Kidney (tissue), 22 donors: ENCODE results near the gene TMEM53. TPM values are rescaled to one million over a fixed set of nuclear protein-coding genes. Genes with fewer than 3 reads are reported as not detected.

ENCODE experiments used
- DNase-seq, 5 donors: peaks; one replicate each; pipeline ENCODE4 v3.0.0-alpha.2; 2013 to 2020
- FAIRE-seq: peaks from 2 replicates; lab custom pipeline; 2012; peaks lifted over from hg19 to GRCh38; lab: Jason Lieb, UNC
- H3K27ac ChIP-seq, 2 donors: one replicate each; pipeline ENCODE4 v1.7.0; 2013; ENCODE audit warnings: low read depth in 2 of 2, low read length in 2 of 2, inconsistent platforms in 1 of 2
- H3K27me3 ChIP-seq: one replicate; pipeline ENCODE4 v1.7.1; 2013; ENCODE audit warnings: low read length, inconsistent platforms; ENCODE audit not compliant: control insufficient read depth, insufficient read depth
- H3K36me3 ChIP-seq, 3 donors: one replicate each; pipeline versions ENCODE4 v1.7.0 to v1.7.1; 2013; ENCODE audit warnings: low read length in 3 of 3, control low read depth in 1 of 3, inconsistent platforms in 1 of 3; ENCODE audit not compliant: insufficient read depth in 3 of 3, control insufficient read depth in 2 of 3
- H3K4me1 ChIP-seq, 3 donors: one replicate each; pipeline versions ENCODE4 v1.7.0 to v1.7.1; 2013; ENCODE audit warnings: low read length in 3 of 3, inconsistent platforms in 1 of 3, low read depth in 1 of 3; ENCODE audit not compliant: control insufficient read depth in 2 of 3, insufficient read depth in 2 of 3
- H3K4me3 ChIP-seq, 3 donors: one replicate each; pipeline versions ENCODE4 v1.7.0 to v1.8.1; 2013; ENCODE audit warnings: low read length in 3 of 3, control low read depth in 1 of 3, inconsistent platforms in 1 of 3
- H3K9ac ChIP-seq, 3 donors: one replicate each; pipeline versions ENCODE4 v1.7.0 to v1.7.1; 2013; ENCODE audit warnings: low read length in 3 of 3, control low read depth in 1 of 3, inconsistent platforms in 1 of 3
- H3K9me3 ChIP-seq, 3 donors: one replicate each; pipeline versions ENCODE4 v1.7.0 to v1.7.1; 2013; ENCODE audit warnings: low read length in 3 of 3, control low read depth in 1 of 3, inconsistent platforms in 1 of 3; ENCODE audit not compliant: control insufficient read depth in 2 of 3, insufficient read depth in 1 of 3
- CTCF ChIP-seq: IDR thresholded peaks from 3 replicates; pipeline ENCODE4 v1.5.1; 2012; ENCODE audit warnings: mild to moderate bottlenecking, moderate library complexity, borderline replicate concordance; ENCODE audit not compliant: insufficient read depth; ENCODE audit errors: extremely low read depth
- intact Hi-C: fragments of 100-400 bp; cut with DNase I; formaldehyde crosslinking; loops from one replicate; pipeline ENCODE4 v1.11.1; 2022
- long read RNA-seq, 10 donors: library from polyadenylated mRNA in 1 of 10; unstranded in 1 of 10; transcript quantifications; one replicate each; pipeline ENCODE4 v2.0.0 and lab custom pipeline, GENCODE V29; 2021 to 2026
- polyA plus RNA-seq: library from polyadenylated mRNA; stranded (reverse); fragments of 350-450 nt; fragmentation: Illumina TruSeq; extraction: RNeasy Lipid Tissue Mini Kit (QIAGEN cat#74804); gene quantifications from one replicate; pipeline ENCODE4 v1.2.3, GENCODE V29; 2014; ENCODE audit warnings: low read depth, low replicate concordance; ENCODE audit not compliant: insufficient read depth
- total RNA-seq: library from RNA; stranded (reverse); fragmentation: NEBNext Ultra II Directional; extraction: Animal tissue kit (Norgen Biotek cat#: 25700); gene quantifications from one replicate; pipeline ENCODE4 v1.2.1, GENCODE V29; 2021
- donor health status: control.
- donor health status: control.
- donor health status: control.
- donor health status: control.
- donor health status: control.
- donor health status: DM: yes; HTN: yes; CAD: no.
- donor health status: Normal renal cell carcinoma (clear cell type).

TMEM53 gene
- total RNA-seq, result 16.4 TPM
- polyA plus RNA-seq, result 45.0 TPM
- long read RNA-seq, donor 1, partial matches to known transcripts, result 0 of 4 reads
- long read RNA-seq, donor 1, other reads (novel, unspliced or antisense), result 0 of 4 reads
- long read RNA-seq, donor 2, transcript TMEM53-202 (3 exons, 2,310 nt), result major isoform, 5 of 8 reads
- long read RNA-seq, donor 2, partial matches to known transcripts, result 0 of 8 reads
- long read RNA-seq, donor 2, other reads (novel, unspliced or antisense), result 0 of 8 reads
- long read RNA-seq, donor 3, transcript TMEM53-202 (3 exons, 2,310 nt), result major isoform, 8 of 134 reads
- long read RNA-seq, donor 3, partial matches to known transcripts, result 112 of 134 reads
- long read RNA-seq, donor 3, other reads (novel, unspliced or antisense), result 7 of 134 reads
- long read RNA-seq, donor 4, transcript TMEM53-202 (3 exons, 2,310 nt), result major isoform, 6 of 93 reads
- long read RNA-seq, donor 4, partial matches to known transcripts, result 64 of 93 reads
- long read RNA-seq, donor 4, other reads (novel, unspliced or antisense), result 18 of 93 reads
- long read RNA-seq, donor 5, result 0 reads
- long read RNA-seq, donor 6, transcript TMEM53-202 (3 exons, 2,310 nt), result major isoform, 8 of 12 reads
- long read RNA-seq, donor 6, partial matches to known transcripts, result 0 of 12 reads
- long read RNA-seq, donor 6, other reads (novel, unspliced or antisense), result 0 of 12 reads
- long read RNA-seq, donor 7, transcript TMEM53-202 (3 exons, 2,310 nt), result major isoform, 7 of 12 reads
- long read RNA-seq, donor 7, partial matches to known transcripts, result 0 of 12 reads
- long read RNA-seq, donor 7, other reads (novel, unspliced or antisense), result 3 of 12 reads
- long read RNA-seq, donor 8, partial matches to known transcripts, result 106 of 128 reads
- long read RNA-seq, donor 8, other reads (novel, unspliced or antisense), result 19 of 128 reads
- long read RNA-seq, donor 9, partial matches to known transcripts, result 0 of 5 reads
- long read RNA-seq, donor 9, other reads (novel, unspliced or antisense), result 0 of 5 reads
- long read RNA-seq, donor 10, partial matches to known transcripts, result 9 of 20 reads
- long read RNA-seq, donor 10, other reads (novel, unspliced or antisense), result 6 of 20 reads

DNA sequence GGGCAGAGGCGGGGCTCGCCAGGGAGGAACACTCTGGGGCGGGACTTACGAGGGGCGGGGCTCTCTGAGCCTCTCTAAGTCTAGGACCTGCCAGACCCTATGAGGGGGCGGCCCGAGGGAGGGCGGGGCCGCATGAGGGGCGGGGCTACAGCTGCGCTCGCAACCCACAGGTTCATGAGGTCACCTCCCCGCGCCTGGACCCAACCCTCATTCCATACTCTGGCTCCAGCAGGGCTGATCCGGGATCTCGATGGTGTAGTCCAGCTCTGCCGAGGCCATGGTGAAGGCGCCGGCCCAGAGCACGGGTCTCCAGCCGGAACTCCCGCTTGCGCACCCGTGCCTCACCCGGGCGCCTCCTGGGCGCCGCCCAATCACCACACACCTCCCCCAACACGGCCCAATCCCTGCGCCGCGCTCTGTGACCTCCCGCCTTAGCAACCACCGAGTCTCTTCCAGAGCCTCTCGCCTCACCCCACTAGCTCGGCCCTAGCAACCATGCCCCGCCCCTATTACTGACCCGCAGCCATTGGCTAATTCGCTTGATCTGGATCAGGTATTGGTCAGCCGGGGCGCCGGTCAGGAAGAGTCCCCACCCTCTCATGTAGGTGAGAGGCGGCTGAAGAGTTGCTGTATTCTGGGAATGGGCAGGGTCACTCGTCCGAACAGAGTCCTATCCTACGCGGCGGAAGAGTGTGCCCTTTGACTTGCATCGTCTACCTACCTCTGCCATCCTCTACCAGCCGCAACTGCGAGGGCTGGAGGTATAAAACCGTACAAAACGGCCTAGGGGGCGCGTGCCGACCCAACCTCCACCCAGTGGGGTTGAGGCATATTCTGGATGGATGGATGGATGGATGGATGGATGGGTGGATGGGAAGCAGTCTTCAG lies at the start of gene TMEM53, which contains the start of gene ARMH1:
Gene TMEM53, minus strand, starts transcription at position 369 of the 888 bp plus-strand sequence. Its CDS starts 90 bp downstream, at position 279.
Gene ARMH1, plus strand, starts transcription at position 602 of the 888 bp plus-strand sequence. CDS start 14,984 bp downstream, outside the sequence.
- H3K9ac ChIP-seq, result peak within 1 kb of the TSS; percentile 81 to 85 (median 85)
- H3K4me3 ChIP-seq, result peak within 1 kb of the TSS; percentile 74 to 91 (median 90)
- no peaks in the 10 kb centered on the region for H3K36me3 ChIP-seq
- peak within 1 kb of the TSS; percentile 99 for H3K27ac ChIP-seq
- FAIRE-seq, result peak; percentile 97
- no peaks in the 10 kb centered on the region for H3K27me3 ChIP-seq
- H3K9me3 ChIP-seq, result no peaks in the 10 kb centered on the region
- peak; percentile 99 to 100 (median 100) for DNase-seq
- no peak for TF ChIP-seq CTCF
- peaks cover 0 to 41% (median 25%) of the 10 kb centered on the region in 3 donors for H3K4me1 ChIP-seq
- intact Hi-C loops, result no loop called here

- H3K4me1 ChIP-seq, result no peaks in the 10 kb centered on the region
- no peak for TF ChIP-seq CTCF
- H3K9ac ChIP-seq, result no peak overlapping the region
- FAIRE-seq (no peak), DNase-seq (no peak)
- intact Hi-C loops, result no loop called here
- H3K36me3 ChIP-seq, result no peaks in the 10 kb centered on the region
- no peak overlapping the region for H3K4me3 ChIP-seq
- H3K27me3 ChIP-seq, result no peaks in the 10 kb centered on the region
- H3K9me3 ChIP-seq, result no peaks in the 10 kb centered on the region
- no peak overlapping the region for H3K27ac ChIP-seq
These were observed 49.4 kb upstream of the TMEM53 start for GRCh38 chr1:44723496-44724295.
